Spleen (tissue), 11 donors: ENCODE data around the gene RAP1GAP. TPM values are rescaled to one million over a fixed set of nuclear protein-coding genes. Genes with fewer than 3 reads are reported as not detected.

Source experiments
- DNase-seq: peaks from one replicate; pipeline ENCODE4 v3.0.0-alpha.2; 2020
- H3K27ac ChIP-seq, 8 donors: fragments of 200-600 bp; sonication (generic) in 7 of 8; 1 replicate in 4 of 8; 2 replicates in 4 of 8; pipeline versions ENCODE4 v1.5.0 to v1.8.0; 2016 to 2021; ENCODE audit warnings: inconsistent platforms in 4 of 8, mild to moderate bottlenecking in 4 of 8, moderate library complexity in 1 of 8
- H3K27me3 ChIP-seq, 7 donors: fragments of 200-600 bp; sonication (generic) in 6 of 7; replicated peaks in 1 of 7; 1 replicate in 4 of 7; 2 replicates in 3 of 7; pipeline versions ENCODE4 v1.5.0 to v1.8.0; 2016 to 2021; ENCODE audit warnings: inconsistent platforms in 3 of 7, mild to moderate bottlenecking in 1 of 7
- H3K36me3 ChIP-seq, 6 donors: fragments of 200-600 bp; sonication (generic) in 5 of 6; 1 replicate in 4 of 6; 2 replicates in 2 of 6; pipeline versions ENCODE4 v1.5.0 to v1.8.0; 2016 to 2021; ENCODE audit warnings: inconsistent platforms in 2 of 6
- H3K4me1 ChIP-seq, 6 donors: fragments of 200-600 bp; sonication (generic) in 5 of 6; 1 replicate in 3 of 6; 2 replicates in 3 of 6; pipeline versions ENCODE4 v1.5.0 to v1.8.0; 2016 to 2021; ENCODE audit warnings: inconsistent platforms in 3 of 6
- H3K4me3 ChIP-seq, 8 donors: fragments of 200-600 bp; sonication (generic) in 7 of 8; 1 replicate in 4 of 8; 2 replicates in 4 of 8; pipeline versions ENCODE4 v1.5.0 to v1.8.0; 2016 to 2021; ENCODE audit warnings: inconsistent platforms in 4 of 8, mild to moderate bottlenecking in 4 of 8, moderate library complexity in 2 of 8
- H3K9me3 ChIP-seq, 8 donors: fragments of 200-600 bp; sonication (generic) in 7 of 8; 1 replicate in 4 of 8; 2 replicates in 4 of 8; pipeline versions ENCODE4 v1.5.0 to v1.8.0; 2016 to 2021; ENCODE audit warnings: inconsistent platforms in 4 of 8
- CTCF ChIP-seq, 11 experiments: fragments of 200-600 bp in 7 of 11; fragments of 450-650 bp in 4 of 11; sonication (generic) in 4 of 11; IDR thresholded peaks in 8 of 11; conservative IDR thresholded peaks in 3 of 11; 1 replicate in 7 of 11; 2 replicates in 4 of 11; pipeline versions ENCODE4 v1.4.0 to v1.8.0; 2016 to 2021; ENCODE audit warnings: antibody characterized with exemption in 11 of 11, inconsistent platforms in 4 of 11, mild to moderate bottlenecking in 1 of 11
- POLR2A ChIP-seq, 3 donors: fragments of 450-650 bp; IDR thresholded peaks; one replicate each; pipeline ENCODE4 v1.5.1; 2017; ENCODE audit warnings: antibody characterized with exemption in 3 of 3, mild to moderate bottlenecking in 1 of 3
- POLR2AphosphoS5 ChIP-seq, 3 donors: sonication (generic); formaldehyde crosslinking; IDR thresholded peaks; one replicate each; pipeline ENCODE4 v1.5.1; 2017; ENCODE audit warnings: antibody characterized with exemption in 3 of 3
- WGBS, 5 donors: extraction: QIAGEN DNeasy Blood & Tissue Kit in 3 of 5; methylation state at CpG; one replicate each; pipeline versions ENCODE4 v1.1.5 to v1.1.7; 2013 to 2018; 5-methylcytosine and 5-hydroxymethylcytosine counted together
- intact Hi-C: fragments of 100-400 bp; cut with DNase I; formaldehyde crosslinking; loops from one replicate; pipeline ENCODE4 v1.15.0; 2023; ENCODE audit warnings: low total_unique reads
- polyA plus RNA-seq, 3 donors: library from polyadenylated mRNA; stranded (reverse); fragments of 200-250 nt; gene quantifications; one replicate each; pipeline ENCODE4 v1.2.1, GENCODE V29; 2013
- total RNA-seq, 7 donors: library from RNA; depleted of rRNA in 3 of 7; stranded (reverse); fragments of >200 nt in 3 of 7; fragmentation: NEBNext Ultra II Directional in 4 of 7; extraction: Animal tissue kit (Norgen Biotek cat#: 25700) in 4 of 7; gene quantifications; one replicate each; pipeline versions ENCODE4 v1.1.0 to v1.2.1, GENCODE V29; 2016 to 2021
- donor health status: healthy with polysubstance abuse.
- donor health status: DM: no; HTN: no; CAD: no; lungs with moderate emphysema.
- donor health status: DM: no; HTN: no; CAD: no.
- donor health status: Bipolar disorder and iron deficiency.
- donor health status: healthy.
- donor health status: DM: no; HTN: no; CAD: no.
- donor health status: DM: yes; HTN: yes; CAD: no.

RAP1GAP gene
- total and polyA plus RNA-seq, 10 donors = 0.30 to 12.1 (median 0.86) TPM

GRCh38 chr1:21668951-21669257 is 253 bp downstream of the RAP1GAP start:
- TF ChIP-seq CTCF (IDR thresholded peaks at IDR 0.05 in 8 of 11, conservative IDR thresholded peaks at IDR 0.05 in 3 of 11) (no peak), POLR2AphosphoS5 (IDR thresholded peaks at IDR 0.05) (no peak), POLR2A (IDR thresholded peaks at IDR 0.05) (no peak)
- Histone ChIP-seq H3K4me1 (peaks cover 9 to 61% (median 37%) of the 10 kb centered on the region in 6 donors), H3K9me3 (no peaks in the 10 kb centered on the region), H3K4me3 (peak overlapping the region; percentile 5 to 66 (median 35)), H3K36me3 (no peaks in the 10 kb centered on the region), H3K27me3 (peaks cover 0 to 68% (median 38%) of the 10 kb centered on the region in 7 donors), H3K27ac (no peak overlapping the region)
- DNase-seq = peak; percentile 73
- intact Hi-C loops = loop anchor here (10.0 kb wide), 1 partner anchor 154 kb away; no protein-coding TSS in a partner anchor
- 0 to 2% (median 1%) methylated on average over 3 to 25 of the region's 25 CpGs; no CpG with 5 or more reads in 1 of the 5 donors for WGBS, 5 donors

GRCh38 chr1:21668232-21668950 is 766 bp downstream of the RAP1GAP start:
- Histone ChIP-seq H3K9me3 (no peaks in the 10 kb centered on the region), H3K4me1 (peaks cover 9 to 61% (median 37%) of the 10 kb centered on the region in 6 donors), H3K27ac (no peak overlapping the region), H3K36me3 (no peaks in the 10 kb centered on the region), H3K4me3 (peak overlapping the region in 7 of 8 donors; percentile 10 to 66 (median 34)), H3K27me3 (peaks cover 0 to 73% (median 41%) of the 10 kb centered on the region in 7 donors)
- TF ChIP-seq POLR2A (IDR thresholded peaks at IDR 0.05) = no peak
- TF ChIP-seq CTCF (IDR thresholded peaks at IDR 0.05 in 8 of 11, conservative IDR thresholded peaks at IDR 0.05 in 3 of 11) = peak in 1 of 11 experiments; percentile 11
- TF ChIP-seq POLR2AphosphoS5 (IDR thresholded peaks at IDR 0.05) = peak in 2 of 3 donors; percentile 39 to 49
- 8 to 12% (median 9%) methylated on average over 23 to 33 of the region's 33 CpGs for WGBS, 5 donors
- peak; percentile 69 for DNase-seq
- intact Hi-C loops = loop anchor here (10.0 kb wide), 1 partner anchor 154 kb away; no protein-coding TSS in a partner anchor

- peaks cover 0 to 81% (median 48%) of the 10 kb centered on the region in 7 donors for H3K27me3 ChIP-seq
- intact Hi-C loops = loop anchor here (10.0 kb wide), 1 partner anchor 153 kb away; no protein-coding TSS in a partner anchor
- H3K4me1 ChIP-seq = peaks cover 9 to 53% (median 29%) of the 10 kb centered on the region in 6 donors
- no peak for DNase-seq
- H3K27ac ChIP-seq = no peak overlapping the region
- 81 to 91% (median 86%) methylated on average over 11 of the region's 11 CpGs for WGBS, 5 donors
- H3K36me3 ChIP-seq = no peaks in the 10 kb centered on the region
- peak overlapping the region in 1 of 8 donors; percentile 66 for H3K4me3 ChIP-seq
- TF ChIP-seq POLR2A (IDR thresholded peaks at IDR 0.05) (no peak), CTCF (IDR thresholded peaks at IDR 0.05 in 8 of 11, conservative IDR thresholded peaks at IDR 0.05 in 3 of 11) (no peak), POLR2AphosphoS5 (IDR thresholded peaks at IDR 0.05) (no peak)
- no peaks in the 10 kb centered on the region for H3K9me3 ChIP-seq
Observed at GRCh38 chr1:21667348-21668231, 1.6 kb downstream of the RAP1GAP start.
